Activated CD4-positive, alpha-beta memory T cell treated with anti-CD3 and anti-CD28 coated beads, Interleukin-2, amount 10 ng/mL, durations not matched to agents 7 days and 5 days (primary cell): Measurements from ENCODE around the gene PTPN18. TPM values are rescaled to one million over a fixed set of nuclear protein-coding genes. Genes with fewer than 3 reads are reported as not detected.
"Not testable (repeated sequence)": the region's sequence is repeated elsewhere in the genome, so short reads cannot be mapped to it uniquely, and the experiment has no call there.

ENCODE experiments used
- CTCF ChIA-PET: fragments of 350-600 bp; sonication (Branson Sonifier 250); formaldehyde crosslinking; loops from one replicate; lab custom pipeline; 2021; ENCODE audit warnings: antibody characterized with exemption, inconsistent platforms; lab: Charles Lee
- POLR2A ChIA-PET: fragments of 350-600 bp; sonication (Branson Sonifier 250); formaldehyde crosslinking; loops from one replicate; lab custom pipeline; 2021; ENCODE audit warnings: antibody characterized with exemption; lab: Charles Lee
- DNase-seq: peaks from one replicate; pipeline ENCODE4 v3.0.0-alpha.2; 2020
- H3K27ac Mint-ChIP-seq: one replicate; pipeline ENCODE4 v1.8.0; 2021; ENCODE audit warnings: mild to moderate bottlenecking, mixed read lengths
- H3K27me3 Mint-ChIP-seq: one replicate; pipeline ENCODE4 v1.8.0; 2021; ENCODE audit warnings: mixed read lengths
- H3K36me3 Mint-ChIP-seq: one replicate; pipeline ENCODE4 v1.8.0; 2021; ENCODE audit warnings: low read depth, mixed read lengths
- H3K4me1 Mint-ChIP-seq: one replicate; pipeline ENCODE4 v1.8.0; 2021; ENCODE audit warnings: mixed read lengths
- H3K4me3 Mint-ChIP-seq: one replicate; pipeline ENCODE4 v1.8.0; 2021; ENCODE audit warnings: mild to moderate bottlenecking, mixed read lengths
- H3K9me3 Mint-ChIP-seq: one replicate; pipeline ENCODE4 v1.8.0; 2021; ENCODE audit warnings: mixed read lengths
- total RNA-seq, 2 experiments: library from RNA; stranded (reverse); gene quantifications; one replicate each; pipeline ENCODE4 v1.2.3, GENCODE V29; 2021

Gene PTPN18
- total RNA-seq, 2 experiments from 2014 or later: 98.0 to 98.6 TPM

GRCh38 chr2:130389783-130390182 lies 33.9 kb downstream of the PTPN18 start:
- Mint-ChIP-seq H3K27ac (no peak overlapping the region), H3K36me3 (peaks cover 11% of the 10 kb centered on the region), H3K9me3 (no peaks in the 10 kb centered on the region), H3K27me3 (peaks cover 1% of the 10 kb centered on the region), H3K4me3 (no peak overlapping the region), H3K4me1 (peaks cover 21% of the 10 kb centered on the region)
- POLR2A ChIA-PET: interaction anchor here (1.6 to 3.9 kb wide), 4 partner anchors 10 to 47 kb away, joined by 8 to 26 read pairs (median 8); partner anchors contain the start of gene IMP4
- no peak for DNase-seq
- CTCF ChIA-PET: interaction anchor here (1.1 kb wide), 1 partner anchor 13 kb away, joined by 3 read pairs; no protein-coding TSS in a partner anchor

DNA sequence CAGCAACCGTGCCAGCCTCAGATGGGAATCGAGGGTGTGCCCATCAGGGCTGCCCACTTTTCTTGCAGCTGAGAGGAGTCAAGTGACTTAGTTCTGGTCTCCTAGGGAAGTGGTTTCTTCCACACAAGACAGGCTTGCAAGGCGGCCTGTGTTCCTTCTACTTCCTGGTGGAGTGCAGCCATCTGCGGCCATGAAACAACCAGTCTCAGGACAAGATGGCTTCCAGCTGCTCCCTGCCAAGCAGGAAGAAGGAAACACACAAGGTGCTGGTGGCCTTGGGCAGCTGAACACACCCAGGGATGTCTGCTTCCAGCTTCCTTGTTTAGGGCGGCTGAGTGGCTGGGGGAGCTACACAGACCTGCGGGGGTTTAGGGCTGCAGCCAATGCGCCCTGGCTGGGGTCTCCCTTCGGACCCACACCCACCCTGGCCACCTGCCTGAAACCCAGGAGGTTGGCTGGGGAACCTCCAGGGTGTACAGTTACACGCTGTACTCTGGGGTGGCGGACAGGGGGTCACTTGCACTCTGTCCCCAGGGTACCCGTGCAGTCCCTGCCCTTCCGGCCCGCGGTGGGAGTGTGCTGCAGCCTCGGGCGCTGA lies 34.7 kb downstream of the PTPN18 start:
- Mint-ChIP-seq H3K27me3 (peaks cover 1% of the 10 kb centered on the region), H3K4me1 (peaks cover 21% of the 10 kb centered on the region), H3K27ac (no peak overlapping the region), H3K36me3 (peaks cover 8% of the 10 kb centered on the region), H3K4me3 (peak overlapping the region; percentile 76), H3K9me3 (no peaks in the 10 kb centered on the region)
- no peak for DNase-seq
- POLR2A ChIA-PET: interaction anchor here (1.6 to 3.9 kb wide), 4 partner anchors 11 to 48 kb away, joined by 8 to 26 read pairs (median 8); partner anchors contain the start of gene IMP4
- CTCF ChIA-PET: interaction anchor here (1.0 to 1.5 kb wide), 3 partner anchors 18 to 49 kb away, joined by 3 to 9 read pairs (median 3); a partner anchor contains a TSS

DNA sequence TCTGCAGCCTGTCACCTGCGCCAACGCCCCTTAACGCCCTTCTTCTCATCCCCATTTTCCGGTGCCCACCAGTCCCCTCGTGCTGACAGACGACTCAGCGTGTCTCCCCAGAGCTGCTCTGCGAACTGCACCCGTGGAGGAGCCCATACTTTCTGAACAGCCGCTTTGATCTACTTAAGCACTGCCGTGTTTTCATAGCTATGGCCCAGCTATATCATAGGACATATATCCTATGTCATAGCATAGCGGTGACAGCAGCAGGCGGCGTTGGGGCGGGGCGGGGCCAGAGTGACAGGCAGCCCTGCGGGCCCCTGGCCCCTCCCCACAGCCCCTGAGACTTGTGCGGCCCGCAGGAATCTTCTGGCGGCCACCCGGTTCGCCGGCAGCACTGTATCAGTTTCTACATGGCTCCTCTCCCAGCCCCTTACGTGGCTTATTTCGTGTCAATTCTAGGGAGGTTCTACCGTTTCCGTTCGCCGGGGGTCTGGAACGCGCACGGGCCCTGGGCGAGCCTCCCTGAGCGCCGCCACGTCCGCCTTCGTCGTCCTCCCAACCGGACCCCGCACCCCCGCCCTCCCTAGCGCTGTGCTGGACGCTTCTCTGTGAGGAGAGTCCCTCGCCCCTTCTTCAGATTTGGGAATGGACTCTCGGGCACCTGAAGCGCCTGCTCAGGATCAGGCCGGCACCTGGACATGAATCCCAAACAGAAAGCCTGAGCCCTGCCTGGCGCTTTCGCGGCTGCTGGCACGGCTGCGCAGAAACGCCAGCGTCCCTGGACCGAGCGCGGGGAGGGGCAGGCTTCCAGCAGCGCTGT lies 35.4 kb downstream of the PTPN18 start:
- Mint-ChIP-seq H3K27ac (peak overlapping the region; percentile 64), H3K4me3 (peak overlapping the region; percentile 76), H3K36me3 (peaks cover 6% of the 10 kb centered on the region), H3K9me3 (no peaks in the 10 kb centered on the region), H3K4me1 (peaks cover 20% of the 10 kb centered on the region), H3K27me3 (peaks cover 5% of the 10 kb centered on the region)
- ChIA-PET POLR2A (interaction anchor here (1.0 to 3.9 kb wide), 4 partner anchors 14 to 48 kb away, joined by 3 to 26 read pairs (median 8); partner anchors contain the start of gene IMP4), CTCF (interaction anchor here (0.7 to 1.5 kb wide), 4 partner anchors 19 to 50 kb away, joined by 3 to 9 read pairs (median 3); partner anchors contain the start of gene IMP4)
- DNase-seq: peak; percentile 76

DNA sequence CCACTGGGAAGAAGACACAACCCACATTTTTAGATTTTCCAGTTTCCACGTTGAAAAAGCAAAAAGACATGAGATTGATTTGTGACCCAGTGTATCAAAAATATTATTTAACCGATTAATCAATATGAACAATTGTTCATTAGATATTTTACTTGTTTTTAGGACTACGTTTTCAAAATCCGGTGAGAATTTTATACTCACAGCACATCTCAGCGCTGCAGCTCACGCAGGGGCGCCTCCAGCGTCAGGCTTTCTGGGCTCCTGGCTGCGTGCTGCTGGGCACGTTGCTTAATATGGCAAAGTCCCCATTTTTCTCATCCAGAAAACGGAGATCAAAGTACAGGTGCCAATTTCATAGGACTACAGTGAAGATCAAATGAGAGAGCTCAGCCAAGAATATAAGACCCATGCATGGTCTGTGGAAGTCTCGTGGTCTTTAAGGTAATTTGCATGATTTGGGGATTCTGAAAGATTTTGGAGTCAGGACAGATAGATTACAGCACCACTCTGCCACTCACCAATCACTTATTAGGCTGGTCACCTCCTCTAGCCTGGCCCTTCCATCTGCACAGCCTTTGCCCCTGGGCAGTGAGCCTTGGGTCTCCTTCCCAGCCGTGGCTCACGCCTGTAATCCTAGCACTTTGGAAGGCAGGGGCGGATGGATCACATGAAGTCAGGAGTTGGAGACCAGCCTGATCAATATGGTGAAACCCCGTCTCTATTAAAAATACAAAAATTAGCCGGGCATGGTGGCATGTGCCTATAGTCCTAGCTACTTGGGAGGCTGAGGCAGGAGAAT lies 36.2 kb downstream of the PTPN18 start:
- CTCF ChIA-PET: no interaction called here
- H3K4me3 Mint-ChIP-seq: peak overlapping the region; percentile 76
- no peak overlapping the region for H3K27ac Mint-ChIP-seq
- peaks cover 6% of the 10 kb centered on the region for H3K27me3 Mint-ChIP-seq
- POLR2A ChIA-PET: interaction anchor here (1.0 to 1.1 kb wide), 2 partner anchors 19 to 49 kb away, joined by 3 read pairs; partner anchors contain the start of gene IMP4
- DNase-seq: no peak
- H3K9me3 Mint-ChIP-seq: no peaks in the 10 kb centered on the region
- H3K36me3 Mint-ChIP-seq: peaks cover 6% of the 10 kb centered on the region
- peaks cover 16% of the 10 kb centered on the region for H3K4me1 Mint-ChIP-seq

GRCh38 chr2:130393318-130393910 lies 37.6 kb downstream of the PTPN18 start:
- POLR2A ChIA-PET: interaction anchor here (0.8 to 1.1 kb wide), 2 partner anchors 21 to 50 kb away, joined by 3 read pairs; partner anchors contain the start of gene IMP4
- DNase-seq: no peak
- Mint-ChIP-seq H3K4me1 (peaks cover 14% of the 10 kb centered on the region), H3K27me3 (peaks cover 10% of the 10 kb centered on the region), H3K36me3 (peaks cover 6% of the 10 kb centered on the region), H3K4me3 (no peak overlapping the region), H3K27ac (no peak overlapping the region), H3K9me3 (no peaks in the 10 kb centered on the region)
- CTCF ChIA-PET: no interaction called here

GRCh38 chr2:130406280-130406679 lies 50.4 kb downstream of the PTPN18 start:
- DNase-seq, H3K4me3 Mint-ChIP-seq, H3K27ac Mint-ChIP-seq, H3K9me3 Mint-ChIP-seq, POLR2A ChIA-PET, CTCF ChIA-PET, H3K36me3 Mint-ChIP-seq, H3K4me1 Mint-ChIP-seq: not testable (repeated sequence)
- H3K27me3 Mint-ChIP-seq: peaks cover 10% of the 10 kb centered on the region

DNA sequence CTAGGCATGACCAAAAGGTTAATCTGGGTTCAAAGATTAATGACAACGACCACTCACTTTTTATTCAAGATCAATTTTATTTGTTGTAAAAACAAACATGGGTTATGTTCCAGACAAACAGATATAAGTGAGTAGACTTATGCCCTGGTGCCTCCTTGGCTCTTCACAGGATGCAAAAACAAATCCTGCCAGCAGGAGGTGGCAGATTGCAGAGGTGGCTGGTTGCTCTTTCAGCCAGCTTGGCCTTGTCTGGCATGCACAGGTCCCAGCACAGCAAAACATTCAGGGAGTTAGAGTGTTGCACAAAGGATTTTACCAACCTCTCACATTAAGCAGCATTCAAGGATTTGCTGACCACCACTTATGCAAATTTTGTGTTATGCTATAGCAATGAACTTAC lies 60.8 kb downstream of the PTPN18 start:
- H3K36me3 Mint-ChIP-seq, POLR2A ChIA-PET, H3K9me3 Mint-ChIP-seq, H3K27me3 Mint-ChIP-seq, H3K4me3 Mint-ChIP-seq, H3K27ac Mint-ChIP-seq, CTCF ChIA-PET, H3K4me1 Mint-ChIP-seq: not testable (repeated sequence)
- DNase-seq: peak; percentile 39

DNA sequence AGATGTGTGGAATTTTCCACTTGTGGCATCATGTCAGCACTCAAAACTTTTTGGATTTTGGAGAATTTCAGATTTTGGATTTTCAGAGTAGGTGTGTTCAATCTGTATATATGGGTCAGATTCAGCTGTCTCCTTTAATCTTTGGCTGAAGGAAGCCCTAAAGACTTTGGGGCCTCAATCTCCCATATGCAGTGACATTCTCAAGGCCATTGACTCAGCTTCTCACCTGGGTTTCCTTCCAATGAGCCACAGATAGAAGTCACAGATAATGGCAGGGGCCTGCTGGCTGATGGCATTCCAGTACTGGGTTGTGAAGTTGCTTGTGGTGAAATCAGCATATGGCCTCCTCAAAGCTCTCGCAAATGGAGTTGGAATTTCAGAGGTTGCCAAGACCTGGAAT lies 63.0 kb downstream of the PTPN18 start:
- H3K9me3 Mint-ChIP-seq, POLR2A ChIA-PET, H3K36me3 Mint-ChIP-seq, CTCF ChIA-PET, H3K27ac Mint-ChIP-seq, DNase-seq, H3K4me1 Mint-ChIP-seq, H3K27me3 Mint-ChIP-seq, H3K4me3 Mint-ChIP-seq: not testable (repeated sequence)

Other genes with a start within 250 kb of the PTPN18 start
- gene POTEF, start 226.8 kb upstream of the PTPN18 start, total RNA-seq: not detected
- 1 to 10 TPM in 1 of 2 experiments, under 1 TPM in 1; 0.88 to 1.6 TPM for gene CCDC74B, start 210.9 kb upstream of the PTPN18 start, total RNA-seq
- 10 to 100 TPM; 56.5 to 58.2 TPM for gene SMPD4, start 174.5 kb upstream of the PTPN18 start, total RNA-seq
- 100 to 1,000 TPM; 414 to 422 TPM for gene MZT2B, start 173.8 kb upstream of the PTPN18 start, total RNA-seq
- not detected for gene TUBA3E, start 157.6 kb upstream of the PTPN18 start, total RNA-seq
- gene IMP4, start 13.2 kb upstream of the PTPN18 start, total RNA-seq: 10 to 100 TPM; 57.7 to 58.9 TPM
- gene POTEI, start 153.3 kb downstream of the PTPN18 start, total RNA-seq: not detected
- not detected for gene CFC1B, start 165.2 kb downstream of the PTPN18 start, total RNA-seq
- not detected for gene CFC1, start 243.5 kb downstream of the PTPN18 start, total RNA-seq